CD14-positive monocyte (primary cell): Measurements from ENCODE around the gene MAPK8IP1. TPM values are rescaled to one million over a fixed set of nuclear protein-coding genes. Genes with fewer than 3 reads are reported as not detected.
A peak's percentile ranks its signal among the peaks of the same experiment; 100 is the strongest.

Experiments
- DNase-seq, 3 donors: peaks; one replicate each; pipeline ENCODE4 v3.0.0-alpha.2; 2011 to 2022
- H2AFZ ChIP-seq: 2 replicates; pipeline ENCODE4 v1.6.0; 2012; ENCODE audit warnings: mild to moderate bottlenecking, low read depth, low read length, inconsistent platforms; ENCODE audit not compliant: insufficient read depth, poor library complexity, severe bottlenecking
- H3K27ac ChIP-seq, 2 donors: 1 replicate in 1 of 2; 2 replicates in 1 of 2; pipeline ENCODE4 v1.5.1; 2012 to 2013; ENCODE audit warnings: low read length in 2 of 2, control low read depth in 1 of 2, inconsistent platforms in 1 of 2, low read depth in 1 of 2, mild to moderate bottlenecking in 1 of 2
- H3K27me3 ChIP-seq, 2 donors: one replicate each; pipeline versions ENCODE4 v1.6.0 to v1.6.1; 2011 to 2013; ENCODE audit warnings: low read length in 2 of 2; ENCODE audit not compliant: control insufficient read depth in 2 of 2, insufficient read depth in 2 of 2
- H3K36me3 ChIP-seq, 2 donors: replicated peaks in 1 of 2; 1 replicate in 1 of 2; 2 replicates in 1 of 2; pipeline versions ENCODE4 v1.5.1 to v1.6.1; 2012 to 2013; ENCODE audit warnings: low read length in 2 of 2, control low read depth in 1 of 2, inconsistent platforms in 1 of 2, mild to moderate bottlenecking in 1 of 2; ENCODE audit not compliant: insufficient read depth in 2 of 2, control insufficient read depth in 1 of 2
- H3K4me1 ChIP-seq, 2 donors: 1 replicate in 1 of 2; 2 replicates in 1 of 2; pipeline versions ENCODE4 v1.5.1 to v1.6.1; 2012 to 2013; ENCODE audit warnings: low read length in 2 of 2, control low read depth in 1 of 2, inconsistent platforms in 1 of 2, mild to moderate bottlenecking in 1 of 2, moderate library complexity in 1 of 2; ENCODE audit not compliant: insufficient read depth in 2 of 2, control insufficient read depth in 1 of 2
- H3K4me2 ChIP-seq: replicated peaks from 2 replicates; pipeline ENCODE3; 2012; ENCODE audit warnings: low read length, moderate library complexity, mild to moderate bottlenecking; ENCODE audit not compliant: poor library complexity, severe bottlenecking; ENCODE audit errors: extremely low read depth
- H3K4me3 ChIP-seq, 3 experiments: fragments of 200-600 bp in 1 of 3; sonication (generic) in 1 of 3; replicated peaks in 1 of 3; 1 replicate in 2 of 3; 2 replicates in 1 of 3; pipeline ENCODE4 v1.5.1; 2011 to 2013; ENCODE audit warnings: low read length in 3 of 3, mild to moderate bottlenecking in 3 of 3, control low read depth in 2 of 3, low read depth in 2 of 3, inconsistent platforms in 1 of 3, moderate library complexity in 1 of 3
- H3K79me2 ChIP-seq: 2 replicates; pipeline ENCODE4 v1.6.0; 2012; ENCODE audit warnings: mild to moderate bottlenecking, control low read depth, inconsistent platforms, low read length, moderate library complexity; ENCODE audit not compliant: insufficient read depth
- H3K9ac ChIP-seq: 2 replicates; pipeline ENCODE4 v1.6.0; 2017; ENCODE audit warnings: low read length, mild to moderate bottlenecking; ENCODE audit not compliant: insufficient read depth, poor library complexity, severe bottlenecking
- H3K9me3 ChIP-seq, 2 donors: replicated peaks in 1 of 2; 1 replicate in 1 of 2; 2 replicates in 1 of 2; pipeline versions ENCODE4 v1.5.1 to v1.6.1; 2012 to 2013; ENCODE audit warnings: low read length in 2 of 2, control low read depth in 1 of 2; ENCODE audit not compliant: control insufficient read depth in 1 of 2, insufficient read depth in 1 of 2
- H4K20me1 ChIP-seq: 2 replicates; pipeline ENCODE4 v1.6.0; 2012; ENCODE audit warnings: mild to moderate bottlenecking, low read length, control low read depth, moderate library complexity; ENCODE audit not compliant: insufficient read depth
- H3K27ac Mint-ChIP-seq, 7 donors: one replicate each; pipeline ENCODE4 v1.8.0; 2020; ENCODE audit warnings: mild to moderate bottlenecking in 7 of 7, mixed read lengths in 7 of 7, moderate library complexity in 6 of 7, inconsistent platforms in 2 of 7
- H3K27me3 Mint-ChIP-seq, 3 donors: one replicate each; pipeline ENCODE4 v1.8.0; 2021 to 2022; ENCODE audit warnings: low read depth in 3 of 3, mild to moderate bottlenecking in 3 of 3, mixed read lengths in 3 of 3, moderate library complexity in 3 of 3, inconsistent platforms in 1 of 3
- H3K36me3 Mint-ChIP-seq, 2 donors: one replicate each; pipeline ENCODE4 v1.8.0; 2020; ENCODE audit warnings: mixed read lengths in 2 of 2, inconsistent platforms in 1 of 2, mild to moderate bottlenecking in 1 of 2
- H3K4me1 Mint-ChIP-seq: one replicate; pipeline ENCODE4 v1.8.0; 2020; ENCODE audit warnings: mild to moderate bottlenecking, mixed read lengths
- H3K4me3 Mint-ChIP-seq, 2 donors: one replicate each; pipeline ENCODE4 v1.8.0; 2020; ENCODE audit warnings: mild to moderate bottlenecking in 2 of 2, mixed read lengths in 2 of 2, moderate library complexity in 1 of 2
- H3K9me3 Mint-ChIP-seq, 7 donors: one replicate each; pipeline ENCODE4 v1.8.0; 2020 to 2022; ENCODE audit warnings: mixed read lengths in 7 of 7, mild to moderate bottlenecking in 6 of 7, moderate library complexity in 6 of 7, inconsistent platforms in 2 of 7
- CTCF ChIP-seq: fragments of 200-600 bp; IDR thresholded peaks from one replicate; pipeline ENCODE4 v1.8.0; 2022; ENCODE audit warnings: antibody characterized with exemption, mild to moderate bottlenecking
- WGBS: methylation state at CpG from one replicate; pipeline ENCODE4 v1.1.5; 2013; ENCODE audit warnings: missing lambda C conversion rate; ENCODE audit not compliant: insufficient coverage; 5-methylcytosine and 5-hydroxymethylcytosine counted together
- intact Hi-C, 2 donors: fragments of 100-400 bp; cut with micrococcal nuclease; formaldehyde crosslinking; loops; one replicate each; pipeline versions ENCODE4 v1.15.0 to v1.15.1; 2023
- polyA plus RNA-seq, 3 donors: library from polyadenylated mRNA; depleted of rRNA in 1 of 3; unstranded in 2 of 3; stranded (reverse) in 1 of 3; fragments of 300-500 nt in 2 of 3; fragments of >200 nt in 1 of 3; fragmentation: Illumina TruSeq in 2 of 3; gene quantifications; 1 replicate in 2 of 3; 2 replicates in 1 of 3; pipeline ENCODE4 v1.2.3, GENCODE V29; 2012 to 2021

The MAPK8IP1 gene
- polyA plus RNA-seq, 3 donors = 0.93 TPM; not detected in 2

GRCh38 chr11:45897556-45897955 is 12.1 kb downstream of the MAPK8IP1 start:
- Histone ChIP-seq H3K4me2 (no peak overlapping the region), H3K4me1 (peaks cover 11 to 15% of the 10 kb centered on the region in 2 donors), H3K27me3 (peaks cover 24 to 60% of the 10 kb centered on the region in 2 donors), H3K27ac (no peak overlapping the region), H3K79me2 (no peaks in the 10 kb centered on the region), H3K9ac (no peak overlapping the region), H3K9me3 (peaks cover 4 to 23% of the 10 kb centered on the region in 2 donors), H3K36me3 (no peaks in the 10 kb centered on the region), H4K20me1 (no peaks in the 10 kb centered on the region), H2AFZ (no peak overlapping the region), H3K4me3 (no peak overlapping the region)
- 89% methylated on average over 5 of the region's 6 CpGs for WGBS
- Mint-ChIP-seq H3K9me3 (peaks cover 0 to 11% (median 5%) of the 10 kb centered on the region in 7 donors), H3K4me1 (peaks cover 7% of the 10 kb centered on the region), H3K27me3 (peaks cover 55 to 83% (median 64%) of the 10 kb centered on the region in 3 donors), H3K27ac (no peak overlapping the region), H3K4me3 (peak overlapping the region in 1 of 2 donors; percentile 53), H3K36me3 (peaks cover 3 to 4% of the 10 kb centered on the region in 2 donors)
- intact Hi-C loops = no loop called here
- DNase-seq = no peak
- TF ChIP-seq CTCF = no peak

- WGBS = 22% methylated on average over 3 of the region's 3 CpGs
- Histone ChIP-seq H2AFZ (no peak overlapping the region), H3K4me1 (peaks cover 11 to 15% of the 10 kb centered on the region in 2 donors), H3K9me3 (peaks cover 4 to 23% of the 10 kb centered on the region in 2 donors), H3K9ac (no peak overlapping the region), H4K20me1 (no peaks in the 10 kb centered on the region), H3K27me3 (peaks cover 24 to 58% of the 10 kb centered on the region in 2 donors), H3K4me3 (no peak overlapping the region), H3K79me2 (no peaks in the 10 kb centered on the region), H3K36me3 (no peaks in the 10 kb centered on the region), H3K27ac (no peak overlapping the region), H3K4me2 (peak overlapping the region; percentile 68)
- intact Hi-C loops = no loop called here
- no peak for TF ChIP-seq CTCF
- Mint-ChIP-seq H3K36me3 (peaks cover 3 to 4% of the 10 kb centered on the region in 2 donors), H3K27me3 (peaks cover 55 to 85% (median 63%) of the 10 kb centered on the region in 3 donors), H3K4me3 (peak overlapping the region; percentile 62 to 79), H3K4me1 (peaks cover 7% of the 10 kb centered on the region), H3K9me3 (peaks cover 0 to 11% (median 5%) of the 10 kb centered on the region in 7 donors), H3K27ac (peak overlapping the region in 5 of 7 donors; percentile 67 to 79 (median 75))
- no peak for DNase-seq
These were observed 13.6 kb downstream of the MAPK8IP1 start for GRCh38 chr11:45899086-45899447.
